OCI-LY1 (cell line): ENCODE measurements around the gene EPM2A.

ENCODE experiments used
- CTCF ChIP-seq: fragments of 200-600 bp; sonication (generic), shearing (Covaris generic); IDR thresholded peaks from 2 replicates; pipeline ENCODE4 v1.5.1; 2017; ENCODE audit warnings: mild to moderate bottlenecking, antibody characterized with exemption, low read length, moderate library complexity, mixed read lengths
- EZH2 ChIP-seq: fragments of 200-600 bp; sonication (generic), shearing (Covaris generic); IDR thresholded peaks from 2 replicates; pipeline ENCODE4 v1.8.0; 2017; ENCODE audit warnings: borderline replicate concordance, mixed run types, mild to moderate bottlenecking, antibody characterized with exemption, low read length, moderate library complexity, mixed read lengths

GRCh38 chr6:145752638-145753037 lies 17.3 kb upstream of the EPM2A start:
- TF ChIP-seq EZH2, result no peak
- no peak for TF ChIP-seq CTCF
